Esophagus muscularis mucosa (tissue), 4 donors: ENCODE measurements around the gene ALCAM. TPM values are rescaled to one million over a fixed set of nuclear protein-coding genes. Genes with fewer than 3 reads are reported as not detected.

Experiments
- DNase-seq: peaks from one replicate; pipeline ENCODE4 v3.0.0-alpha.2; 2017; ENCODE audit errors: extremely low spot score
- H3K27ac ChIP-seq, 4 donors: fragments of 200-600 bp; sonication (generic); replicated peaks in 1 of 4; 1 replicate in 3 of 4; 2 replicates in 1 of 4; pipeline ENCODE4 v1.5.1; 2016 to 2019; ENCODE audit warnings: mild to moderate bottlenecking in 1 of 4
- H3K27me3 ChIP-seq, 4 donors: fragments of 200-600 bp; sonication (generic); one replicate each; pipeline versions ENCODE4 v1.5.1 to v1.6.0; 2016 to 2019
- H3K36me3 ChIP-seq, 4 donors: fragments of 200-600 bp; sonication (generic); one replicate each; pipeline ENCODE4 v1.5.1; 2016 to 2019
- H3K4me1 ChIP-seq, 4 donors: fragments of 200-600 bp; sonication (generic); one replicate each; pipeline ENCODE4 v1.5.1; 2016 to 2019
- H3K4me3 ChIP-seq, 4 donors: fragments of 200-600 bp; sonication (generic); 1 replicate in 2 of 4; 2 replicates in 2 of 4; pipeline ENCODE4 v1.5.1; 2016 to 2019; ENCODE audit warnings: mild to moderate bottlenecking in 4 of 4, moderate library complexity in 1 of 4
- H3K9me3 ChIP-seq, 4 donors: fragments of 200-600 bp; sonication (generic); 1 replicate in 3 of 4; 2 replicates in 1 of 4; pipeline ENCODE4 v1.5.1; 2016 to 2019
- CTCF ChIP-seq, 3 experiments: fragments of 200-600 bp in 2 of 3; fragments of 450-650 bp in 1 of 3; sonication (generic) in 2 of 3; IDR thresholded peaks; one replicate each; pipeline ENCODE4 v1.5.1; 2017 to 2019; ENCODE audit warnings: antibody characterized with exemption in 3 of 3, mild to moderate bottlenecking in 2 of 3, moderate library complexity in 1 of 3
- EP300 ChIP-seq: sonication (generic); formaldehyde crosslinking; IDR thresholded peaks from one replicate; pipeline ENCODE4 v1.6.1; 2017; ENCODE audit warnings: antibody characterized with exemption
- POLR2A ChIP-seq: fragments of 450-650 bp; IDR thresholded peaks from one replicate; pipeline ENCODE4 v1.6.1; 2017; ENCODE audit warnings: antibody characterized with exemption, moderate library complexity, mild to moderate bottlenecking, low read depth
- POLR2AphosphoS5 ChIP-seq, 2 donors: sonication (generic); formaldehyde crosslinking; IDR thresholded peaks; one replicate each; pipeline ENCODE4 v1.6.1; 2017; ENCODE audit warnings: antibody characterized with exemption in 2 of 2
- WGBS: methylation state at CpG from one replicate; pipeline ENCODE4 v1.1.5; 2018; 5-methylcytosine and 5-hydroxymethylcytosine counted together
- intact Hi-C: fragments of 100-400 bp; cut with DNase I; formaldehyde crosslinking; loops from one replicate; pipeline ENCODE4 v1.15.1; 2023
- total RNA-seq, 4 donors: library from RNA; depleted of rRNA; stranded (reverse); fragments of >200 nt; gene quantifications; one replicate each; pipeline versions ENCODE4 v1.1.0 to v1.2.1, GENCODE V29; 2016

ALCAM gene
- total RNA-seq, 4 donors from 2014 or later: 19.0 to 26.2 (median 22.6) TPM

- TF ChIP-seq POLR2AphosphoS5 (IDR thresholded peaks at IDR 0.05) (no peak), POLR2A (no peak), CTCF (IDR thresholded peaks at IDR 0.05) (no peak), EP300 (no peak)
- no peak overlapping the region for H3K4me3 ChIP-seq
- H3K9me3 ChIP-seq: no peaks in the 10 kb centered on the region
- 77% methylated on average over 3 of the region's 3 CpGs for WGBS
- no peak overlapping the region for H3K27ac ChIP-seq
- intact Hi-C loops: no loop called here
- no peaks in the 10 kb centered on the region for H3K27me3 ChIP-seq
- H3K36me3 ChIP-seq: no peaks in the 10 kb centered on the region
- no peaks in the 10 kb centered on the region for H3K4me1 ChIP-seq
- no peak for DNase-seq
Measured at GRCh38 chr3:105496343-105496742, 129.6 kb downstream of the ALCAM start.

GRCh38 chr3:105497386-105497785, 130.7 kb downstream of the ALCAM start:
- no peaks in the 10 kb centered on the region for H3K4me1 ChIP-seq
- no peak for DNase-seq
- intact Hi-C loops: no loop called here
- no peaks in the 10 kb centered on the region for H3K36me3 ChIP-seq
- WGBS: 83% methylated on average over 4 of the region's 4 CpGs
- no peak overlapping the region for H3K4me3 ChIP-seq
- H3K27ac ChIP-seq: no peak overlapping the region
- H3K9me3 ChIP-seq: no peaks in the 10 kb centered on the region
- H3K27me3 ChIP-seq: no peaks in the 10 kb centered on the region
- no peak for TF ChIP-seq CTCF (IDR thresholded peaks at IDR 0.05)
- TF ChIP-seq EP300: no peak
- no peak for TF ChIP-seq POLR2AphosphoS5 (IDR thresholded peaks at IDR 0.05)
- TF ChIP-seq POLR2A: no peak

GRCh38 chr3:105499961-105500360, 133.3 kb downstream of the ALCAM start:
- no CpG with 5 or more reads among the region's 1 CpG for WGBS
- H3K27ac ChIP-seq: no peak overlapping the region
- intact Hi-C loops: no loop called here

GRCh38 chr3:105502333-105502732, 135.6 kb downstream of the ALCAM start:
- Histone ChIP-seq H3K4me3 (no peak overlapping the region), H3K27me3 (no peaks in the 10 kb centered on the region), H3K27ac (no peak overlapping the region), H3K9me3 (no peaks in the 10 kb centered on the region), H3K4me1 (no peaks in the 10 kb centered on the region), H3K36me3 (no peaks in the 10 kb centered on the region)
- TF ChIP-seq EP300 (no peak), POLR2A (no peak), CTCF (IDR thresholded peaks at IDR 0.05) (no peak), POLR2AphosphoS5 (IDR thresholded peaks at IDR 0.05) (no peak)
- 74% methylated on average over 2 of the region's 2 CpGs for WGBS
- intact Hi-C loops: no loop called here
- no peak for DNase-seq

More at GRCh38 chr3:105499961-105500360, 133.3 kb downstream of the ALCAM start:
- H3K9me3 ChIP-seq: no peaks in the 10 kb centered on the region
- no peaks in the 10 kb centered on the region for H3K27me3 ChIP-seq
- no peaks in the 10 kb centered on the region for H3K4me1 ChIP-seq
- no peak for DNase-seq
- no peak for TF ChIP-seq POLR2A
- TF ChIP-seq EP300: no peak
- TF ChIP-seq POLR2AphosphoS5 (IDR thresholded peaks at IDR 0.05): no peak
- TF ChIP-seq CTCF (IDR thresholded peaks at IDR 0.05): no peak
- H3K36me3 ChIP-seq: no peaks in the 10 kb centered on the region
- no peak overlapping the region for H3K4me3 ChIP-seq

- 87% methylated on average over 3 of the region's 3 CpGs for WGBS
- H3K36me3 ChIP-seq: no peaks in the 10 kb centered on the region
- TF ChIP-seq POLR2AphosphoS5 (IDR thresholded peaks at IDR 0.05) (no peak), EP300 (no peak), CTCF (IDR thresholded peaks at IDR 0.05) (no peak), POLR2A (no peak)
- no peak for DNase-seq
- H3K4me1 ChIP-seq: no peaks in the 10 kb centered on the region
- H3K27me3 ChIP-seq: no peaks in the 10 kb centered on the region
- H3K27ac ChIP-seq: no peak overlapping the region
- no peak overlapping the region for H3K4me3 ChIP-seq
- intact Hi-C loops: no loop called here
- no peaks in the 10 kb centered on the region for H3K9me3 ChIP-seq
Measured at GRCh38 chr3:105503191-105503593, 136.5 kb downstream of the ALCAM start.
